ENCODE results near the gene GYS2.
A peak's percentile ranks its signal among the peaks of the same experiment; 100 is the strongest.

The GYS2 gene

GRCh38 chr12:21502164-21502496 is 102.5 kb downstream of the GYS2 start:
- peak; percentile 4 for DNase-seq (ENCODE audit: low spot score)

- DNase-seq (ENCODE audit: low spot score), result peak; percentile 93
Observed at GRCh38 chr12:21501258-21502163, 103.1 kb downstream of the GYS2 start, which contains the start of the genes GOLT1B and RECQL. GOLT1B (plus strand) TSS chr12:21501789; CDS start chr12:21501924, 135 bp downstream. RECQL (minus strand) TSS chr12:21501635; CDS start chr12:21499570, 2,065 bp downstream.

DNA sequence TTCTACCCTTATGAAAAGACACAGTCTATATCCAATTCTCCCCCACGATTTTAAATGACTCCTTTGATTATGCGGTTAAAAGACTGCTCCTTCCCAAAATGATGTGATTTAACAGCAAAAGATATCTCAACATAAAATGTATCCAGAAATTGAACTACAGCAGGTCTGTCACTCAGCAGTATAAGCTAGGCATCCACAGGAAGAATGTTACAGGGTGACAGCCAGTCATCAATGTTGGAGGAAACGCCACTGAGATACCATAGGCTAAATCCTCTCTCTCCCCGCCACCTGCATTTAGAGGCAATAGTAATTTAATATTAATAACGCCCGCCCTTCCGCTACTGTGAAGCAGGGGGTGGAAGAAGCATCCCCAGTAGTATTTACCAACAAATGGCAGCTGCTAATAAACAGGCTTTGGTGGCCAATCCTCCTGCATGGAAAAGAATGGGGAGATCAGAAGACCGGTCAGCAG is 103.8 kb downstream of the GYS2 start:
- DNase-seq (ENCODE audit: low spot score), result peak; percentile 6

DNA sequence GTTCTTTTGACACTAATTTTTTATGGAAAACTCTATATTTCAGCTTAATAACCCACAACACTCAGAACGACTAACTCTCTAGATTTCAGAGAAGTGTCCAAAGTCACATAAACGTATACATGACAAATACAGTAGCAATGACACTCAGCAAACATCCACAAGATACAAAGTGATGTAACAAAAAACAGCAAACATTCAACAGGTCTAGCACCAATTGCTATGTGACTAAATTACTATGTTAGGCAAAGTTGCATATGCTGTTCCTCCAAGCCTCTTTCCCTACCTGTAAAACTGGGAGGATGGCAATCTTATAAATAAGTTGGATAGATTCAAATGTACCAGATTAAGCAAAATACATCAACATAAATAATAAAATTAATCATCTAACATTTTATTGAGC is 104.9 kb downstream of the GYS2 start:
- no peak for DNase-seq (ENCODE audit: low spot score)
